OCI-LY7 (cell line): Measurements from ENCODE around the gene UNC5B.

Source experiments
- EZH2phosphoT487 ChIP-seq: fragments of 200-600 bp; sonication (generic); IDR thresholded peaks from 2 replicates; pipeline ENCODE4 v1.6.1; 2018; ENCODE audit warnings: low read depth, borderline replicate concordance, mild to moderate bottlenecking, mixed run types, antibody characterized with exemption, low read length, moderate library complexity, mixed read lengths
- TF ChIP-seq, protein P1 (sequence below): fragments of 200-600 bp; sonication (generic); conservative IDR thresholded peaks from 2 replicates; pipeline ENCODE4 v1.5.1; 2014; ENCODE audit warnings: mild to moderate bottlenecking, antibody characterized with exemption, low read length, moderate library complexity, mixed read lengths

DNA sequence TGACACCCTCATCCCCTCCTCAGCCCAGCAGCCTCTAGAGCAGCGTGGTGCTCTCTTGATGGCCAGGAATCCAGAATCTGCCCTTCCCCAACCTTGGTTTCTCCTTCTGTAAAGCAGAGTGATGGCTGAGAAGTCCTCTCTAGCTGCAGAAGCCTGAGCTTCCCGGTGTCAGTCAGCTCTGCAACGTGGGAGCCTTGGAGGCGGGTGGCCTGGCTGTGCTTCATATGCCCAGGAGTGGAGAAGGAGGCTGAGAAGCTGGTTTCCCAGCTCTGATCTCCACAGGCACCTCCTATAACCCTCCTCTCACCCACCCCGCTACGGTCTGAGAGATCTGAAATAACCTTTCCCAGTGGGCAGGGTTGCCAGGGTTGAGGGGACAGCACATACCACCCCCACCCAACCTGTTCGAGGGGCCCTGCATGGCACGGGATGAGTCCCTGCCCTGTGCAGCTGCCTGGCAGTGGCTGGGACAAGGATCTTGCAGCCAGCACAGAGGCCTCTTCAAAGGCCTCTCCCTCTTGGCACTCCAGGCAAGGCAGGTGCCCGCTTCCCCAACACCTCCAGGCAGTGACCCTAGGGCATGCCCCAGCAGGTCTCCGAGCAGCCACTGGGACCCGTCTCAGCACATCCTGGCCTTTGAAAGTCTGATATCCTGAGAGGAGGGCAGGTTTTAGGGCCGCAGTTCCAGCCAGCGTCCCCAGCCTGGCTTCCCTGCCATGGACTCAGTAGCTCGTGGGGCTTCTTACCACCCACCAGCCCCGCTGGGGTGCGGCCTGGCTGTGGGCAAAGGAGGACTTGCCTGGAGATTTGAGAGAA lies 88.4 kb downstream of the UNC5B start:
- TF ChIP-seq, protein P1, sequence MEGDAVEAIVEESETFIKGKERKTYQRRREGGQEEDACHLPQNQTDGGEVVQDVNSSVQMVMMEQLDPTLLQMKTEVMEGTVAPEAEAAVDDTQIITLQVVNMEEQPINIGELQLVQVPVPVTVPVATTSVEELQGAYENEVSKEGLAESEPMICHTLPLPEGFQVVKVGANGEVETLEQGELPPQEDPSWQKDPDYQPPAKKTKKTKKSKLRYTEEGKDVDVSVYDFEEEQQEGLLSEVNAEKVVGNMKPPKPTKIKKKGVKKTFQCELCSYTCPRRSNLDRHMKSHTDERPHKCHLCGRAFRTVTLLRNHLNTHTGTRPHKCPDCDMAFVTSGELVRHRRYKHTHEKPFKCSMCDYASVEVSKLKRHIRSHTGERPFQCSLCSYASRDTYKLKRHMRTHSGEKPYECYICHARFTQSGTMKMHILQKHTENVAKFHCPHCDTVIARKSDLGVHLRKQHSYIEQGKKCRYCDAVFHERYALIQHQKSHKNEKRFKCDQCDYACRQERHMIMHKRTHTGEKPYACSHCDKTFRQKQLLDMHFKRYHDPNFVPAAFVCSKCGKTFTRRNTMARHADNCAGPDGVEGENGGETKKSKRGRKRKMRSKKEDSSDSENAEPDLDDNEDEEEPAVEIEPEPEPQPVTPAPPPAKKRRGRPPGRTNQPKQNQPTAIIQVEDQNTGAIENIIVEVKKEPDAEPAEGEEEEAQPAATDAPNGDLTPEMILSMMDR, result no peak
- no peak for TF ChIP-seq EZH2phosphoT487
